Suppressor macrophage treated with lipopolysaccharide for 4 hours (primary cell): Measurements from ENCODE around the gene SLC17A1.

ENCODE experiments used
- DNase-seq: peaks from one replicate; pipeline ENCODE4 v3.0.0-alpha.2; 2020

The SLC17A1 gene

GRCh38 chr6:25830458-25830857 is 1.4 kb downstream of the SLC17A1 start:
- DNase-seq = no peak

- DNase-seq = no peak
Observed at GRCh38 chr6:25829375-25829774, 2.5 kb downstream of the SLC17A1 start.

GRCh38 chr6:25821341-25821740 is 10.5 kb downstream of the SLC17A1 start:
- no peak for DNase-seq

GRCh38 chr6:25816252-25816651 is 15.6 kb downstream of the SLC17A1 start:
- no peak for DNase-seq

- DNase-seq = no peak
Observed at GRCh38 chr6:25815194-25815593, 16.7 kb downstream of the SLC17A1 start.

- DNase-seq = no peak
Observed at GRCh38 chr6:25804804-25805203, 27.0 kb downstream of the SLC17A1 start.

GRCh38 chr6:25801436-25801835 is 30.4 kb downstream of the SLC17A1 start:
- DNase-seq = no peak

GRCh38 chr6:25794784-25795183 is 37.1 kb downstream of the SLC17A1 start:
- no peak for DNase-seq

- DNase-seq = no peak
Observed at GRCh38 chr6:25793970-25794369, 37.9 kb downstream of the SLC17A1 start.

GRCh38 chr6:25792016-25792415 is 39.8 kb downstream of the SLC17A1 start:
- DNase-seq = no peak

GRCh38 chr6:25789475-25789874 is 42.4 kb downstream of the SLC17A1 start:
- no peak for DNase-seq

- peak; percentile 54 for DNase-seq
Observed at GRCh38 chr6:25788305-25788922, 43.4 kb downstream of the SLC17A1 start.

GRCh38 chr6:25787428-25787827 is 44.4 kb downstream of the SLC17A1 start:
- DNase-seq = no peak

GRCh38 chr6:25781134-25781533 is 50.7 kb downstream of the SLC17A1 start:
- no peak for DNase-seq

- DNase-seq = no peak
Observed at GRCh38 chr6:25777856-25778649, 53.8 kb downstream of the SLC17A1 start.

GRCh38 chr6:25777031-25777430 is 54.8 kb downstream of the SLC17A1 start:
- DNase-seq = no peak

- DNase-seq = no peak
Observed at GRCh38 chr6:25774120-25774715, 57.6 kb downstream of the SLC17A1 start.

GRCh38 chr6:25769983-25770382 is 61.9 kb downstream of the SLC17A1 start:
- no peak for DNase-seq

GRCh38 chr6:25768566-25768965 is 63.3 kb downstream of the SLC17A1 start:
- no peak for DNase-seq

GRCh38 chr6:25764611-25765010 is 67.2 kb downstream of the SLC17A1 start:
- no peak for DNase-seq

GRCh38 chr6:25757936-25758642 is 73.8 kb downstream of the SLC17A1 start:
- DNase-seq = no peak

- no peak for DNase-seq
Observed at GRCh38 chr6:25756382-25757363, 75.2 kb downstream of the SLC17A1 start.
